ENCODE results near the gene EPB41L4A.
A peak's percentile ranks its signal among the peaks of the same experiment; 100 is the strongest.
"Not testable (repeated sequence)": the region's sequence is repeated elsewhere in the genome, so short reads cannot be mapped to it uniquely, and the experiment has no call there.

Gene EPB41L4A, protein sequence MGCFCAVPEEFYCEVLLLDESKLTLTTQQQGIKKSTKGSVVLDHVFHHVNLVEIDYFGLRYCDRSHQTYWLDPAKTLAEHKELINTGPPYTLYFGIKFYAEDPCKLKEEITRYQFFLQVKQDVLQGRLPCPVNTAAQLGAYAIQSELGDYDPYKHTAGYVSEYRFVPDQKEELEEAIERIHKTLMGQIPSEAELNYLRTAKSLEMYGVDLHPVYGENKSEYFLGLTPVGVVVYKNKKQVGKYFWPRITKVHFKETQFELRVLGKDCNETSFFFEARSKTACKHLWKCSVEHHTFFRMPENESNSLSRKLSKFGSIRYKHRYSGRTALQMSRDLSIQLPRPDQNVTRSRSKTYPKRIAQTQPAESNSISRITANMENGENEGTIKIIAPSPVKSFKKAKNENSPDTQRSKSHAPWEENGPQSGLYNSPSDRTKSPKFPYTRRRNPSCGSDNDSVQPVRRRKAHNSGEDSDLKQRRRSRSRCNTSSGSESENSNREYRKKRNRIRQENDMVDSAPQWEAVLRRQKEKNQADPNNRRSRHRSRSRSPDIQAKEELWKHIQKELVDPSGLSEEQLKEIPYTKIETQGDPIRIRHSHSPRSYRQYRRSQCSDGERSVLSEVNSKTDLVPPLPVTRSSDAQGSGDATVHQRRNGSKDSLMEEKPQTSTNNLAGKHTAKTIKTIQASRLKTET

DNA sequence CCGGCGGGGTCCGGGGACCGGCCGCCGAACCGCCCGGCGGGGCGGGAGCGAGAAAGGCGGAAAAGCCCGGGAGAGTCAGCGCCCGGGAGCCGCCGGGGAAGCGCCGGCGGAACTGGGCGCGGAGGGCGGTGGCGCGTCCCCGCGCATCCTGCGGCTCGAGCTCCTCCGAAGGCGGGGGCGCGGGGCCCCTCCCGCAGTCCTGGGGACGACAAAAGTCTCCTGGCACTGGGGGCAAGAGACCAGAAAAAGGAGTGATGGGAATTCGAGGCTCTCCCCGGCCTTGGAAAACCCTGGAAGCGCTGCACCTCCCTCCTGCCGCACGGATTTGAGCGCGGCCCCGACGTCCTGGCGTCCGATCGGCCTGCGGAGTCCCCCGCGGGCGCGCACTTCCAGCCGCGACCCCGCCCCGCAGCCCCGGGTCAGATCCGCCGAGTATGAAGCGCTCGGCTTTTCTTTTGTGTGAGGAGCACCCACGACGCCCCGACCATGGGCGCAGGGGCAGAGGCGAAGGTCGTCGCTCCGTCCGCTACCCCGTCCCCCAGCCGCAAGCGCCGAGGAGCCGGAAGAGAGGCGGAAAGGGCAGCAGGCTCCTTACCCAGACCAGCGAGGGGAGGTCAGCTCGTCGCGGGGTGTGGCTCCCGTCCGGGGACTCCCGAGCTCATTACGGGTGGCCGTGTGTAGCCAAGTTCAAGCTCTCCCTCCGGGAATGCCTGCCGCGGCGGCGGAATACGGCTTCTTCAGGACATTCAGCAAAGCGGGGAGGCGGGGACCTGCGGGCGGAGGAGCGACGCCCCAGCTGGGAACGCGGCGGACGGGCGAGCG is at the start of gene EPB41L4A:
Gene EPB41L4A (minus strand): TSS at position 114 of the 822 bp plus-strand sequence. CDS start 238 bp downstream, outside the sequence.
- DNase-seq = peak; percentile 4 to 7

DNA sequence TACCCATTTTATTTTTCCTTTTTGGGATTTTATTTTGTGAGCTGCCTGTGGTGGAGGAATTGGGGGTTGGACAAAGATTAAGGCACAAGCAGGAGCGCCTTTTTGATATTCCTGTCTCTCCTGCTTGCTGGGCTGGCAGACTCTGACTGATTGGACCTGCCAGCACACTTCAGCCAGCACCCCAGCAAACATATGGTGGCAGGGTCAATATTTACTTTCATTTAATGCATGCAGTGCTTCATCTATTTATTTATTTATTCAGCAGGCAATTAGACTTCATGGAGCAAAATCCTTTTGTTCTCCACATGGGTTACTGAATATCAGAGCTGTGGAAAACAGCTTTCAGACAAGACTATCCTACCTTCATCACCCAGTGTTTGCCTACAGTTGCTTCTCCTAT is 48.4 kb upstream of the EPB41L4A start:
- DNase-seq = no peak

DNA sequence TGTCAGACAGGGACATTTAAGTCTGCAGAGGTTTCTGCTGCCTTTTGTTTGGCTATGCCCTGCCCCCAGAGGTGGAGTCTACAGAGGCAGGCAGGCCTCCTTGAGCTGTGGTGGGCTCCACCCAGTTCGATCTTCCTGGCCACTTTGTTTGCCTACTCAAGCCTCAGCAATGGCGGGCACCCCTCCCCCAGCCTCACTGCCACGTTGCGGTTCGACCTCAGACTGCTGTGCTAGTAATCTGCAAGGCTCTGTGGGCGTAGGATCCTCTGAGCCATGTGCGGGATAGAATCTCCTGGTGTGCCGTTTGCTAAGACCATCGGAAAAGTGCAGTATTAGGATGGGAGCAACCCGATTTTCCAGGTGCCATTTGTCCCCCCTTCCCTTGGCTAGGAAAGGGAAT is 47.2 kb upstream of the EPB41L4A start:
- DNase-seq = not testable (repeated sequence)

DNA sequence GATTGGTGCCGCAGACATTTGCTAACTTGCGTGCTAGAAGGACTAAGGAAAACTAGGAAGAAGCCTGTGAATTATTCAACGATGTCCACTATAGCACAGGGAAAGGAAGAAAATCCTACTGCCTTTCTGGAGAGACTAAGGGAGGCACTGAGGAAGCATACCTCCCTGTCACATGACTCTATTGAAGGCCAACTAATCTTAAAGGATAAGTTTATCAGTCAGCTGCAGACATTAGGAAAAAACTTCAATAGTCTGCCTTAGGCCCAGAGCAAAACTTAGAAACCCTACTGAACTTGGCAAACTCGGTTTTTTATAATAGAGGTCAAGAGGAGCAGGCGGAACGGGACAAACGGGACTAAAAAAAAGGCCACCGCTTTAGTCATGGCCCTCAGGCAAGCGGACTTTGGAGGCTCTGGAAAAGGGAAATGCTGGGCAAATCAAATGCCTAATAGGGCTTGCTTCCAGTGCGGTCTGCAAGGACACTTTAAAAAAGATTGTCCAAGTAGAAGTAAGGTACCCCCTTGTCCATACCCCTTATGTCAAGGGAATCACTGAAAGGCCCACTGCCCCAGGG is 28.2 kb upstream of the EPB41L4A start:
- not testable (repeated sequence) for DNase-seq

DNA sequence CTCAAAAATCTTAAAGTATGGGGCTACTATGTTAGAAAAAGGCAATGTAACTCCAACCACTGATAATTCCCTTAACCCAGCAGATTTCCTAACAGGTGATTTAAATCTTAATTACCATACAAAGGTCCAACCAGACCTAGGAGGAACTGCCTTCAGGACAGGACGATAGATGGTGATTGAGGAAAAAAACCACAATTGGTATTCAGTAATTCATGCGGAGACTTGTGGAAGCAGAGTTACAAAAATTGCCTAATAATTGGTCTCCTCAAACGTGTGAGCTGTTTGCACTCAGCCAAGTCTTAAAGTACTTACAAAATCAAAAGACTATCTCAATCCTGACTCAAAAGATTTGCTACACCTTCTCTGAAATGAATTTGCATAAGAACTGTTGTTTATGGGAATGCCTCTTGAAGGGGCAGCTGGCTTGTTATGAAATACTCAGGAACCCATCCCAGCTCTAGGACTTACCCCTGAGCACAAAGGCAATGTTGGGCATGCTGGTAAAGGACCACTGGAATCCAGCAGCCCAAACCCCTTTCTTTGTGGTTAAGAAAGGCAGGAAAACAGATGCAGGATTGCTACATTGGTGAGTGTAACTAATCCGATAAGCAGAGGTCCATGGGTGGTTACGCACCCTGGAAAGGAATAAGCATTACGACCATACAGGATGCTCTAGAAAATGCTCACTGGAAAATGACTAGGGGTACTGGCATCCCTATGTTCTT is 26.7 kb upstream of the EPB41L4A start:
- DNase-seq = no peak

DNA sequence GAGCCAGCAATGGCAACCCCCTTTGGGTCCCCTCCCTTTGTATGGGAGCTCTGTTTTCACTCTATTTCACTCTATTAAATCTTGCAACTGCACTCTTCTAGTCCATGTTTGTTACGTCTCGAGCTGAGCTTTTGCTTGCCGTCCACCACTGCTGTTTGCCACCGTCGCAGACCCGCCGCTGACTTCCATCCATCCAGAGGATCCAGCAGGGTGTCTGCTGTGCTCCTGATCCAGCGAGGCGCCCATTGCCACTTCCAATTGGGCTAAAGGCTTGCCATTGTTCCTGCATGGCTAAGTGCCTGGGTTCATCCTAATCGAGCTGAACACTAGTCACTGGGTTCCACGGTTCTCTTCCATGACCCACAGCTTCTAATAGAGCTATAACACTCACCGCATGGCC is 24.9 kb upstream of the EPB41L4A start:
- not testable (repeated sequence) for DNase-seq

DNA sequence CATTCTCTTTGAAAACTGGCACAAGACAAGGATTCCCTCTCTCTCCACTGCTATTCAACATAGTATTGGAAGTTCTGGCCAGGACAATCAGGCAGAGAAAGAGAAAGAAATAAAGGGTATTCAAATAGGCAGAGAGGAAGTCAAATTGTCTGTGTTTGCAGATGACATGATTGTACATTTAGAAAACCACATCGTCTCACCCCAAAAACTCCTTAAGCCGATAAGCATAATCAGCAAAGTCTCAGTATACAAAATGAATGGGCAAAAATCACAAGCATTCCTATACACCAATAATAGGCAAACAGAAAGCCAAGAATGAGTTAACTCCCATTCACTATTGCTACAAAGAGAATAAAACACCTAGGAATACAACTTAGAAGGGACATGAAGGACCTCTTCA is 21.0 kb upstream of the EPB41L4A start:
- no peak for DNase-seq

DNA sequence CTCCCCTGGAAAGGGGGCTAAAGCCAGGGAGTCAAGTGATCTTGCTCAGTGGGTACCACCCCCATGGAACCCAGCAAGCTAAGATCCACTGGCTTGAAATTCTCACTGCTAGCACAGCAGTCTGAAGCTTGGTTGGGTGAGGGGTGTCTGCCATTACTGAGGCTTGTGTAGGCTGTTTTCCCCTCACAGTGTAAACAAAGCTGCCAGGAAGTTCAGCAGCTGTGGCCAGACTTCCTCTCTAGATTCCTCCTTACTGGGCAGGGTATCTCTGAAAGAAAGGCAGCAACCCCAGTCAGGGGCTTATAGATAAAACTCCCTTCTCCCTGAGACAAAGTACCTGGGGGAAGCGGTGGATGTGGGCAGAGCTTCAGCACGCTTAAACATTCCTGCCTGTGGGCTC is 17.1 kb upstream of the EPB41L4A start:
- DNase-seq = no peak

DNA sequence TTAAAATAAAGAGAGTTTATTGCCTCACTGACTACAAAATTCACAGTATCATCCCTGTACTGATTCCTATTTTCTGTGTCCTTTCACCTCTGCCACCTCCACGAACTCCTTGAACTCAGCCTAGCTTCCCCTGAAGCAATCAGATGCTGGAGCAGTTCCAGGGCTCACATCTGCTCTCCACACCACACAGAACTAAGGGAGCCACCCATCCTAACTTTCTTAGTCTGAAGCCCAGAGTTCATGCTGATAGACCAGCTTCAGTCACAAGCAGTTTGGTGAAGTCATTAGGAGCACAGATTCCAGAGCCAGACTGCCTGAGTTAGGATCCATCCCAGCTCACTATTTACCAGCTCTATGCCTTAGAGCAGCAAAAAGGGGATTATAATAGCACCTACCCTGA is 15.6 kb upstream of the EPB41L4A start:
- no peak for DNase-seq

DNA sequence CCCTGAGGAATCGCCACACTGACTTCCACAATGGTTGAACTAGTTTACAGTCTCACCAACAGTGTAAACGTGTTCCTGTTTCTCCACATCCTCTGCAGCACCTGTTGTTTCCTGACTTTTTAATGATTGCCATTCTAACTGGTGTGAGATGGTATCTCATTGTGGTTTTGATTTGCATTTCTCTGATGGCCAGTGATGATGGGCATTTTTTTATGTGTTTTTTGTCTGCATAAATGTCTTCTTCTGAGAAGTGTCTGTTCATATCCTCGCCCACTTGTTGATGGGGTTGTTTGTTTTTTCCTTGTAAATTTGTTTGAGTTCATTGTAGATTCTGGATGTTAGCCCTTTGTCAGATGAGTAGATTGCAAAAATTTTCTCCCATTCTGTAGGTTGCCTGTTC is 7.1 kb upstream of the EPB41L4A start:
- DNase-seq = not testable (repeated sequence)

DNA sequence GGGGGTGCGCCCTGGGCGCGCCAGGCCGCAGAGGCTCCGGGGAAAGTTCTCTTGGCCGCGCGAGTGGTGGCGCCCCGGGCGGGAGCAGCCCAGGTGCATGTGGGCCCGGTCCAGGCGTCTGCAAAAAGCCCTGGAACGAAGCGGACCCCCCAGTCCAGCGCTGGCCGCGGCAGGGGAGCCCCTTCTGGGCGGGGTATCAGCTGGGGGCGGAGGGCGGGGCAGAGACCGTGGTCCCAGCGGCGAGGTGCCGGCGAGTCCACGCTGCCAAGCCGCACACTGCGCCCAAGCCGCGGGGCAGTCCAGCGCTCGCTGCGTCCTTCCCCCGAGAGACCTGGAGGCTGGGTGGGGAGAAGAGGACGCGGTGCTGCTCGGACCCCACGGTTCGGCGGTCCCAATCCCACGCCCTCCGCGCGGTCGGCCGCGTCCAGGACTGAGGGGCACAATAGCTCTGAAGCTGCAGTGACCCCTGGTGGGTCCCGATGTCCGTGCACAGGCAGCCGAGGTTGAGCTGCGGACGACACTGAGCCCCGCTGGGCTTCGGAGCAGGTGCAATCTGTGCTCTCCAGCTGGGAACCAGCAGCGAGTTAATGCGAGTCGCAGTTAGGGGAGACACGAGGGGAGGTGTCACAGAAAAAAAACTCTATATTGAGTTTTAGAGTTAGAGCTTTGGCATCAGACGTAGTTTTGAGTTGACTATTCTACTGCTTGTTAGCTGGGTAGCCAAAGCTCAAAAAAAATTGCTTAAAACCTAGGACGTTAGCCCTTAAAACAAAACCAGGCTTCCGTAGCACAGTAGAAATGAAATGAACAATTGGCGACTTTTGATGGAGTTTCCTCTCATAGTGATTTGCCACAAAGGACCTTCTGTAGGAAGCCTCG is 1.1 kb upstream of the EPB41L4A start:
- peak; percentile 45 to 61 for DNase-seq

DNA sequence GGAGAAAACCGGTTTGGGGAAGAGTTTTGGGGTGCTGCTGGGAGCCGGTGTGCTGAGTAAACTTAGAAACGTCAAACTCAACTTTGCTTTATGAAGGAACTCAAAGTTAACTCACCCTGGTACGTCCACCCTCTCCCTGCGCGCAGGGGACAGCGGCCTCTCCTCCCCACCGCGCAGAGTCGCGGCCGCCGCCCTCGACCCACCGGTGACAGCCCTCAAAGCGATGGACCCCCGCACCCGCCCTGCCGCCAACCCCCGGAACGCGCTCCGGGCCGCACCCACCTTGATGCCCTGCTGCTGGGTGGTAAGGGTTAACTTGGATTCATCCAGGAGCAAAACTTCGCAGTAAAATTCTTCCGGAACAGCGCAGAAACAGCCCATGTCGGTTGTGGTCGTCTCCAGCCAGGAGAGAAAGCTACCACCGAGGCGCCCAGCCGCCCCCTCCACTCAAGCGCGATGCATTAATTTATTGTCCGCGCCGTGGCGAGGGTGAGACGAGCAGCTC is 366 bp downstream of the EPB41L4A start:
- no peak for DNase-seq

DNA sequence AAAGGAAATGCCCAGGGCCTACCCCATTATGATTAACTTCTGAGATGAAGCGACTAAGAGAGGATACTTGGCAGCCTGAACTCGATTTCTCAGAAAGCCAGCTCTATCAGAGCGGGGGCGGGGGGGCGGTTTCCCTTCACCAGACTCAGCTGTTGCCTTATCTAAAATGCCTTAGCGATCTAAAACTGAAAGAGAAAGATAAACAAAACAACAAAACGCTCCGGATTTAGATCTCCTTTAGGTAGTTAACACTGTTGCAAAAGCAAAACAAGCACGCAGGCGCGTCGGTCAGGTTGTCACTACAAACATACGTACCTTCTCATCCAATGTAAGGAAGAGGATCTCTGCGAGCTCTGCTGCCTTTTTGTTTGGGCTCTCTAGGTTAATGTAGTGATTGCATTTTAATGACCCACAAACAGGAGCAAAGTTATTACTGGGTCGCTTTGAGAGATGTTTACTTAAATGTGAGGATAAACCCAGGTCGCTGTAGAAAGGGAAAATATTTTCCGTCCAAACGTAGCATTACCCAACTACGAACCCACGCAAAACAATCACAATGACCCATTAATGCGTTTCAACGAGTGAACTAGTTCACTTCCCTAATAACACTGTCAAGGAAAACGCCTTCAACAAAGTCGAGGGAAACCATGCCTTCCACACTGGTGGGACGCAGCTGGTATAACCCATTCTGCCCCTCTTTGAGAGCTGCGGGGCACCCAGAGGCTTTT is 982 bp downstream of the EPB41L4A start:
- DNase-seq = no peak

DNA sequence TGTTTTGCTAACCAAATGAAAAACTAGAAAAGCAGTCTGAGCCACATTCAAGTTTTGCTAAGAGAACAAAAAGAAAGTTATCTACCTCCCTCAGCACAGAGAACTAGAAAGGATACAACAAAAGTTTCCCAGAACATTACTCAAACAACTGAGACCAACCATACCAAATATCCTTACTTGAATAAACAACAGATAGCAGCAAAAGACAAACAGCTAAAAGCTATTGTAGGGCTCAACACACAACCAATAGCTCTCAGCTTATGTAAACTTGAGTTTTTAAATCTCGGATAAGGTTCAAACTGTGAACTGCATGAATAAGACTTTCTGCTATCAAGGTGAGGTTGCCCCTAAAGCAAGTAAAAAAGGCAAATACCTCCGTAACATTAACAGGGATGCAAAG is 3.5 kb downstream of the EPB41L4A start:
- no peak for DNase-seq

DNA sequence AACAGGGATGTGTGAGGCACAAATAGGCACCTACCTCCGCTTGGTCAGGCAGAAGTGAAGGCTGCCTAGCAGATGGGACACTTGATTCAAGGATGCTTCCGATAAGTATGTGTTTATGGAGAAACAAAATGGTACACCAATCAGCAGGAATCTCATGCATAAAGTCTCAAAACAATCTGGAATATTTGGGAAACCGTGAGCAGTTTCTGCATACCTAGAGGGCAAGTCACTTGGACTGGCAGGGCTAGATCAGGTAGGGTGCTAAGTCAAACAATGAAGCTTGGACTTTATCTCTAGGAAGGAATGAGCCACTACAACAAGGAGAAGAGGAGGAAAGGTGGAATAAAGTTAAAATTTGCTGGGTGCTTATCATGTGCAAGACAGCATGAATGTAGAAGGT is 5.5 kb downstream of the EPB41L4A start:
- no peak for DNase-seq

DNA sequence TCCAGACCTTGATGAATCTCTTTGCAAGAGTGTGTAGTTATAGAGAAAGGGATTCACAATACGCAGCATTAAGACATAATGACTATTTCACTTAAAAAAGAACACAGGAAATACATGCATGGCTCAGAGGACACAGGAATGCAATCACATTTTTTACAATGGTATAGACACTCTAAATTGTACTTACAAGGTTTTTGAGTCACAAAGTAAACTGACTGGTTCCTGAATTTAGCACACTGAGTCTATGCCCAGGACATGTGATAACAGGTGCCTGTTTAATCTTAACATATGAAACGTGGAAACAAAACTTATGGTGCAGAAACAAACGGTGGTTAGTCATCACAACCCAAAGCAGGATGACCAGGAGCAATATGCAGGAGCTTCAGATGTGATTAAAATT is 6.7 kb downstream of the EPB41L4A start:
- no peak for DNase-seq

DNA sequence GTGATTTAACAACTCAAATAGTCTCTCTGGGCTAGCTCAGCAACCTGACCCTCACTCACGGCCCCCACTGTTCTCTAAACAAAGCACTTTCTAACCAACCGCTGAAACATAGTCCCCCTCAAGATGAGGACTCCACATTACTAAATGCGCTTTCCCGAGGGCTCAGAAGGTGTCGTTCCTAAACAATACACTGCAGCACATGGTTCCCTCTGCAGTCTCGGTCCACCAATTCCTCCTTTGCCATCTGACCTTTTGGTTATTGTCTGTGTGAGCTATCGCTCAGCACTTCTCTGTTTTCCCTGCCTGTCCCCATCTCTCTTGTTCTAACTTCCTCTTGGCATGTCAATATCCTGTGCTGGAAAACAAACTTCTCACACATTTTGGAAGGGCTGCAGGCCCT is 7.2 kb downstream of the EPB41L4A start:
- peak in 1 of 2 experiments; percentile 10 for DNase-seq

DNA sequence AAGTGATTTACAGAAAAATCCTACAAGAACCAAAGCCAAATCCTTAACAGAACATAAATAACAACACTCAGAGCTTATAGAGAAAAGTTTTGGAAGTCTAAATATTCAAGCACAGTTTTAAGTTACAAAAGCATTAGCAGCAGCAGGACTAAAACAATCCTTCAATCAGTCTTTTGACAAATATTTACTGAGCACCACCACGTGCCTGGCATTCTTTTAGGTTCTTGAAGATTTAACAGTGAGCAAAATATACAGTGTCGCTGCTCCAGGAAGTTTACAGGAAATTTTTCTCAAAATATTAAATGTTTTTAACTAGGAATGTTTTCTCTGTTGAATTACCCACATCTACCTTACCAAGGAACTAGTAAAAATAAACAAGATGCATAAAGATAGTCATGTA is 11.4 kb downstream of the EPB41L4A start:
- DNase-seq = no peak

DNA sequence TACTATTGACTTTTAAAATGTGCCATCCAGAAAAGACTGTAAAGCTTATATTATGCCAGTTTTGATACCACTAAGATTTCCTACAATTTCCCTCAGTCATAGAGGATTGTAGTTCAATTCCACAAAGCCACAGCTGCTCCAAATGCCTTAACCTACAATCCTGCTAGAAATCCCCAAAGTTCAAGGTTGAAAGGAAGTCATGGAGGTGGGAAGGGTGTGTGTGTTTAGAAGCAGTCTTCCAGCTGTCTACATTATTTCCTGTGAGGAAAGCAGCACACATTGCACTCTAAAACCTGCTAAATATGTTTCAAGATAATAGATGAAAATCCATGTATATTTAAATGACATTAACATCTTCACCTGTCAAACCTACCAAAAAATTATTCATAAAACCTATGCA is 11.8 kb downstream of the EPB41L4A start:
- no peak for DNase-seq

DNA sequence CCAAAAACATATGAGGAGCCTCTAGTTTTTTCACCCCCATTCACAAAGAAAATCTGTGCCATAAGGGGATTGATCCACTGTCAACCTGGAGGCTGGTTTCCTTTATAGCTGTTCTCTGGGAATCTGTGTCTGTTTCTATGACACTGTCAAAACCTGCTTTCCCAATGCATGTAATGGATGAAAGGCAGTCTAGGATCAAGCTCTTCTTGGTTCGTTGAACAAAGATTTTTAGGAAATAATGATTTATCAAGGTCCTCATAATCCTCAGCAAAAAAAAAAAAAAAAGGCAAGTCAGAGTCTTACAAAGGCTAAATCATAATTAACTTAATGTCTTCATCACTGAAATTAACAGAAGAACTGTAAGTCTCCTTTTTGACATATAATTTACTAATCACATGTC is 16.0 kb downstream of the EPB41L4A start:
- no peak for DNase-seq
